ENCODE data around the gene MYO1A.
"Not testable (repeated sequence)": the region's sequence is repeated elsewhere in the genome, so short reads cannot be mapped to it uniquely, and the experiment has no call there.

MYO1A gene

GRCh38 chr12:57031138-57031725 is 18.7 kb downstream of the MYO1A start:
- TF ChIP-seq ZFX (IDR thresholded peaks at IDR 0.05; ENCODE audit: borderline replicate concordance) = no peak
- no peak for TF ChIP-seq CTCF (IDR thresholded peaks at IDR 0.05)
- H3K27ac ChIP-seq = no peak overlapping the region

GRCh38 chr12:57029457-57029856 is 20.5 kb downstream of the MYO1A start:
- no peak for TF ChIP-seq CTCF (IDR thresholded peaks at IDR 0.05)
- no peak for TF ChIP-seq ZFX (IDR thresholded peaks at IDR 0.05; ENCODE audit: borderline replicate concordance)

GRCh38 chr12:57027805-57028153 is 22.1 kb downstream of the MYO1A start:
- H3K27ac ChIP-seq = no peak overlapping the region
- TF ChIP-seq CTCF (IDR thresholded peaks at IDR 0.05) (no peak), ZFX (IDR thresholded peaks at IDR 0.05; ENCODE audit: borderline replicate concordance) (no peak)

More at GRCh38 chr12:57029457-57029856, 20.5 kb downstream of the MYO1A start:
- H3K27ac ChIP-seq = no peak overlapping the region

- no peak overlapping the region for H3K27ac ChIP-seq
- TF ChIP-seq CTCF (IDR thresholded peaks at IDR 0.05) (no peak), ZFX (IDR thresholded peaks at IDR 0.05; ENCODE audit: borderline replicate concordance) (no peak)
Measured at GRCh38 chr12:57027011-57027804, 22.7 kb downstream of the MYO1A start.

- TF ChIP-seq ZFX (IDR thresholded peaks at IDR 0.05; ENCODE audit: borderline replicate concordance) (no peak), CTCF (IDR thresholded peaks at IDR 0.05) (no peak)
- no peak overlapping the region for H3K27ac ChIP-seq
Measured at GRCh38 chr12:57025196-57025595, 24.7 kb downstream of the MYO1A start.

GRCh38 chr12:57022324-57022723 is 27.6 kb downstream of the MYO1A start:
- H3K27ac ChIP-seq = not testable (repeated sequence)

- no peak overlapping the region for H3K27ac ChIP-seq
- TF ChIP-seq ZFX (IDR thresholded peaks at IDR 0.05; ENCODE audit: borderline replicate concordance) = no peak
- TF ChIP-seq CTCF (IDR thresholded peaks at IDR 0.05) = no peak
Measured at GRCh38 chr12:57019983-57020719, 29.8 kb downstream of the MYO1A start.

Data from 22Rv1 (cell line).